Activated CD4-positive, CD25-positive, alpha-beta regulatory T cell treated with anti-CD3 and anti-CD28 coated beads, Interleukin-2, amount 50 U/mL, for 16 hours (primary cell): ENCODE measurements around the gene ACOXL.

ENCODE experiments used
- DNase-seq: peaks from one replicate; pipeline ENCODE4 v3.0.0-alpha.2; 2020; ENCODE audit warnings: low read depth, low spot score

ACOXL gene

DNA sequence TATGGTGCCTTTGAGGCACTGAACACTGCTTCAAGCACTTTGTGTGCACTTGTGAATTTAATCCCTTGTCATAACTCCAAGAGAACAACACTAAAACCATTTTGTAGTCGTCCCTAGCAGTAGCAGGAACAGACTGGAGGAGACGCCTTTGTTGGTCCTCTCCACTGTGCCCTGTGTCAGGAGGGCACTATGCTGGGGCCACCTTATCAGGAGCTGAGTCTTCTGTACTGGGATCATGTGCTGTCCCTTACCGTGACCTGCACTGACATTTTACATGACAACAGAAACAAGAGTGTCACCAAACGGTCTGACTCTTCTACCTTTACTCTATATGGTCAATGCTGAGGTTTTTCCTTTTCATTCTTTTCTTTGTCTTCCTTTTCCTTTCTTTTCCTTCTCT, 62.0 kb downstream of the ACOXL start:
- DNase-seq: no peak

DNA sequence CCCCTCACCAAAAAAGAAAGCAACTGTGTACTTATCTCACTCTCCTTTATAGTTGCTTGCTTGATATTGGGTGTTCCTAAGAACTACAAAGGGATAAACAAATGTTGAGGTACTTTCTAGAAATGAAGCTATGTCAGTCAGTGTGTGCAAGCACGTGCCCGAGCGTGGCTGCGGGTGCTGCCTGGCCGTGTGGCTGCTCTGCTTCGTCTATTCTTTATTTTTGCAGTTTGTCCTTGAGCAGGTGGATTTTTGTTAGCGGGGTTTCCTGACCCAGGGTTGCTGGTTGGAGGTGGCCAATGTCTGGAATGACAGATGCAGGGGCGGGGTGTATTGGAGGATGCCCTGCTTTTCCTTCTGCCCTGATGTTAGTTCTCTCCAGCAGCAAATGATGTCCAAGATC, 62.6 kb downstream of the ACOXL start:
- no peak for DNase-seq

DNA sequence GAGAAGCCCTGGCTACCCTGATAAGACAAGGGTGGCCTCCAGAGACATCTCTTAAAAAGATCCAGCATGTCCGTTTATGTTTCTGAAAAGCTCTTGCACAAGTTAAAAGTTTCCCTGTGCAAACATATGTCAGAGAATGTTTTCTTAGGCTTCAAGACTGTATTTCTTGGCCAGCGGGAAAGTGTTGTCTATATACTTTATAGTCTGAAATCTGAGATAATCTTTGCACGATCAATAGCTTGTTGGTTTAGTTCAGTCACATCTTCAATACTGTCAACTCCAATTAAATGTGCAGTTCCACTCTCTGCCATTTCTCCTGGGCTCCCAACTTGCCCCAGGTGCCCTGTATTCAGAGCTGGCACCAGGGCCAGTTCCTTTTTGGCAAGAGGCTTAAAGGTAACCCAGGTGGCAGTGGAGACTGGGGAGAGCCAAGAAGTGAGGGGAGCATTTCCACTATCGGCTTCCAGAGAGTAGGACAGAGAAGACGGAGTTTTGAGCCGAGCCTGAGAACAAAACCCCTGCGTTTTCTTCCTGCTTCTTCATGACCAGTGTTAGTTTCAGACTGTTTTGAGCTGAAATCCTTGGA, 64.4 kb downstream of the ACOXL start:
- DNase-seq: no peak

DNA sequence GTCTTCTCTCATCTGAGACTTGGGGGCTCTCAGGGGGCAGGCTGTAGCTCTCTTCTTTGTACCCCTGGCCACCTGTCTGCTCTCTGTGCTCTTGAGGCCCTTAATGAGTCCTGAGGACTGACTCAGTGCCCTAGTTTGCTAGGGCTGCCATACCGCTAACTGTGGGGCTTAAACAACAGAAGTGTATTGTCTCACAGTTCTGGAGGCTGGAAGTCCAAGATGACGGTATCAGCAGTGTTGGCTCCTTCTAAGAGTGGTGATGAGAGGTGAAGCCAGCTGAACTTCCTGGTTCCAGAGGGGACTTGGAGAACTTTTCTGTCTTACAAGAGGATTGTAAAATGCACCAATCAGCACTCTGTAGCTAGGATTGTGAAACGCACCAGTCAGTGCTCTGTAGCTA, 67.0 kb downstream of the ACOXL start:
- no peak for DNase-seq

DNA sequence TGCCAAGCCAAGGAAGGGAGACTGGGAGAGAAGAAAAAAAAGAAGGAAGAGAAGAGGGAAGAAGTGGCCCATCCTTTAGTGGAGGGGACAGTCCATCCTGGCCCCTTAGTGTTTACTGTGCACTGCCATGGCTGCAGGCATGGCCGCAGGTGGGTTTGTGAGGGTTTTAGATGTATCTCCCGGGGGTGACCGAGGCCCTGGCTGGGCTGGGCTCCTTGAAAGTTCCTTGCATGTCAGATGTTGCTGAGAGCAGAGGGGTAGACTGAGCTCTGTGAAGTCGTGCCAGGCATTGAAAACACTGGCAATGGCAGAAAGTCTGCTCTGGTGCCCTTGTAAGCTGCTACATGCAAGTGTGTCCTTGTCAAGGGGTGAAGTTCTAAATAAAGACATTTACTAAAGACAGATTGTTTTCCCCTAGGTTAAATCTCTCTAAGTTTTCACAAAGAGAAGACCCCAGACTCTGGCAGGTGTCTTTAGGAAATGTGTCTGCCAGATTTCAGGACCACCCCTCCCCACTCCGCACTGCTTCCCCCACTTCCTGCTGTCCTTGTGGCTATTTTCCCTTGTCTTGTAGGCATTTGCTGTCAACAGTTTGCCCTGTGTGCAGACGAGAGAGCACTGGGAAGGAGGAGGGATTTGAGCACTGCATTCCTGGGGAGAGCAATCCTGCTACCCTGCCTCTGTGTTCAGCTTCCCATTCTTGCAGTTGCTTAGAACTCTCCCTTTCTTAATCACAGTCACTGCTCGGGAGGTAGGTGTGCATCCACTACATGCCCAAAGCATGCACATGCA, 68.4 kb downstream of the ACOXL start:
- DNase-seq: no peak

DNA sequence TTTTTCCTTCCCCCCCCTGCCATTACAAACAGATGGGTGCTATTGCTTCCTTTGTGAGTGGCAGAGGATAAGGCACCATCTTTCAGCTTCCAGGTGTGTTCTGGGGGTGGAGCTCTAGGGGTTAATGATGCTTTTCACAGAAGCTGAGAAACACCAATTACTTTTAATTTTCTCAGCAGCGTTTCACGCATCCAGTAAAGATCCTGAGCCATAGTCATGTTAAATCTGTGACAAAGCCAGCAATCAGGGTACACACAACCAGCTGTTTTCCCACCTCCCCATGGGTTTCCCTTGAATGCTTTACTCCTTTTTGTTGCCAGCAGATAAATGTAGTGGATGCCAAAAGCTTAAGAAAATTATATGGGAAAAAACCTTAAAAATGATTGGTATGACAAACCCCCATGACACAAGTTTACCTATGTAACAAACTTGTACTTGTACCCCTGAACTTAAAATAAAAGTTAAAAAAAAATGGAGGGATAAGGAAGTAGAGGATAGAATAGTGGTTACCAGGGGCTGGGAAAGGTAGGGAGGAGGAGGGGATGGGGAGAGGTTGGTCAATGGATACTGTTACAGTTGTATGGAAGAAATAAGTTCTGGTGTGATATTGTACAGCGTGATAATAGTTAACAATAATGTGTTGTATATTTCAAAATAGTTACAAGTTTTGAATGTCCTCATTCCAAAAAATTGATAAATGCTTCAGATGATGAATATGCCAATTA, 70.0 kb downstream of the ACOXL start:
- DNase-seq: no peak

DNA sequence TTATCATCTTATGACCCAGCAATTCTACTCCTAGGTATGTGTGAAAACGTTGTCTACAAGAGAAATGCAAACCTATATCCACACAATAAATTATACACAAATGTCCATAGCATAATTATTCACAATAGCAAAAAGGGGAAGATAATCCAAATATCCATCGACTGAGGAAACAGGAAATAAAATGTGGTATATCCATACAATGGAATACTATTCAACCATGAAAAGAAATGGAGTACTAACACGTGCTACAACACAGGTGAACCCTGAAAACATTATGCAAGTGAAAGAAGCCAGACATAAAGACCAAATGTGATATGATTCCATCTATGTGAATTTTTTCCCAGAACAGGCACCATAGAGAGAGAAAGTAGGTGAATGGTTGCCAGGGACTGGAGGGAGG, 72.1 kb downstream of the ACOXL start:
- no peak for DNase-seq

DNA sequence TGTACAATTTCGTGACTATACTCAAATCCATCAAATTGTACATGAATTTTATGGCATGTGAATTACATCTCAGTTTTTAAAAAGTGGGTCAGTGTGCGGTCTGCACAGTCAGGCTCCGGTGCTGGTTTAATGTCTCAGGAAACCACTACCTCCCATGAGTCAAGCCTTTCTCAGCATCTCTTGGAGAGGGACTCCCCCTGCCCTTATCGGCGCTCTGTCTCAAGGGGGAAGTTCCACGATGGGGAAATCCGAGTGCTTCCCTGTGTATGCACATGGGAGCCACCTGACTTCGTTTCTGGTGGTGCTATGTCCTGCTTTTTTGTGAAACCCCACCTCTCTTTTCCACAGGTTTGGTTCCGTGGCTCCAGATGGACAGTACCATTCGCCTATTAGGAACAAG, 72.5 kb downstream of the ACOXL start:
- DNase-seq: peak; percentile 28

DNA sequence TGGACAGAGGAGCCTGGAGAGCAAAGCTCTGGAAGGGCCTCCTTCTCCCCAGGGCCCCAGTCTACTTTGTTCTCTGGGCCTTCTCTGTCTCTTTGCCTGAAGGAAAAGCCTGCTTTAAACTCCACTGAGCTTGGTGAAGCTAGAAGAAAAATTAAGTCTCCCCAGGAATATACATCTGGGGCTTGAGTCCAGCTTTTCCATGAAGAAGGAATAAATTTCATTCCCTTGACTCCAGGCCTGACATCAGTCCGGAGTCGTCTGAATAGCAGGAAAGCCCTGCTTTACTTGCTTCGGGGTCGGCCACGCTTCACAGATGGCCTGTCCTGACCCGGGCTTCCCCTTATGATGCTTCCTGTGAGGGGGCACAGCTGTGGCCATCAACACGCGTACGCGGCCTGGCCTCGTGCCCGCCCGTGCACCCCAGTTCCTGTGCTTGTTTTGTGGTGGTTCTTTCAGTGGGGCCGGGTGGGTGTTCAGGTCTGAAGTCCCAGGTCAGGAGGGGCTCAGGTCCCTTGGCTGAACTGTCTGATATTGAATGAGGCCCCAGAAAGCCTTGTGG, 73.6 kb downstream of the ACOXL start:
- DNase-seq: no peak

DNA sequence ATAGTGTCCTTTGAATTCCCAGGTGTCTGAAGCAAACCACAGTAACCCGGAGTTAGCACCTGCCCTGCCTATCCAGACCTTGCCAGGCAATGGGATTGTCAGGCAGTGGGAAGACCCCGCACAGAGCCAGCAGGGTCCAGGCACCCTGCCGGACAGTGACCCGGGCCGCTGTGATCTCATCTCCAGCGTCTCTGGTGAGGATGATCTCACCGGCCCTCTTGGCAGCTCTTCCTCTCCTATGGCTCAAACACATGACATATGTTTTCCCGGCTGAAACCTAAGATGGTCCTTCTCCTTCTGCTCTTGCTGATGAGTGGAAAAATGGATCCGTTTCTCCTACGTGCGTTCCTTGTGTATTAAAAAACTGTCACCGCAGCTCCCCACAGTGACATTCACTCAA, 75.1 kb downstream of the ACOXL start:
- no peak for DNase-seq

DNA sequence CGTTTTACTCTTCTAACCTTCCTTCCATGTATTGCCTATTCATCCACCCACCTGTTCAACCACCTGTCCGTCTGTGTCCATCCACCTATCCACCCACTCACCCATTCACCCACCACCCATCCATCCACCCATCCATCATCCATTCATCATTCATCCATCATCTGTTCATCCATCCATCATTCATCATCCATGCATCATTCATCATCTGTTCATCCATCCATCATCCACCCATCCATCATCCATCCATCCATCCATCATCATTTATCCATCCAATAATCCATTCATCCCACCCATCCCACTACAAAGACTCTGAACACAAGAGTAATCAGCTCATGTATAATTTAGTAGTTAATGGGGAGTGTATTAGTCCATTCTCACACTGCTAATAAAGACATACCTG, 78.0 kb downstream of the ACOXL start:
- no peak for DNase-seq

DNA sequence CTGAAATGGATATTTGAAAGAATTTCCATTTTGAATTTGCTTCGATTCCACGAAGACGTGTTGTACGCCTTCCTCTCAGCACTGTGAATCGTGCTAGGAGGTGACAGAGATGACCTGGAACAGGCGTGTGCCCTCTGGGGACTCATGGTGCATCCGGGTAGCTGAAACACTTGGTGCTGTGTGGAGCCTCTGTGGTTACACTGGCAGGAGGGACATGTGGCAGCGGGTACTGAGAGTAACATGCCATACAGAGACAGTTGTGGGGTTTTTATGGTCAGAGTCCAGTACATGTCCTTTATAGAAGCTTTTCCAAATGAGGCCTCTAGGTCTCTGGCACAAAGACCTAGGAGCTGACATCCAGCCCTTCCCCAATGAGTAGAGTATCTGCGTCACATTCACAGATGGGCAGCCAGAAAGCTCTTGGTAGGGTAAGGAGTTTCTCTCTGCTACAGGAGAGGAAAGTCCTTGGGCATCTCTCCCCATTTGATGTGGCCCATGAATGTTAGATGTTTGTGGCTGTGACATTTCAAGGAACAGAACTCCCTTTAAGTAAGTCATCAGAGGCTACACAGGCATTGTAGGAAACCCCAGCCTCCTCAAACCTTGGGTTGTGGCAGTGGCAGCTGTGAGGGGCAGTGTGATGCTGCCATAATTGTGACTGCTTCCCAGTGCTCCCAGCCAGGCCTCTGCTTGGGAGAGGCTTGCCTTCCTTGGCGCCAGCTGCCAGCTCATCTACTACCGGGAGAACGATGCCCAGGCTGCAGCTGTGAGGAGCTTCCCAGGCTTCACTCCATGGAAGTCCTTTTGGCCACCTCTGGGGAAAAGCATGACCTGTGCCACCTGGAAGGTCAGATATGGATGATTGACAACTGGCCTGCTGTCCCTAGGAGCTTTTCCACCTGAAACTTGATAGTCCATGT, 80.6 kb downstream of the ACOXL start:
- no peak for DNase-seq

DNA sequence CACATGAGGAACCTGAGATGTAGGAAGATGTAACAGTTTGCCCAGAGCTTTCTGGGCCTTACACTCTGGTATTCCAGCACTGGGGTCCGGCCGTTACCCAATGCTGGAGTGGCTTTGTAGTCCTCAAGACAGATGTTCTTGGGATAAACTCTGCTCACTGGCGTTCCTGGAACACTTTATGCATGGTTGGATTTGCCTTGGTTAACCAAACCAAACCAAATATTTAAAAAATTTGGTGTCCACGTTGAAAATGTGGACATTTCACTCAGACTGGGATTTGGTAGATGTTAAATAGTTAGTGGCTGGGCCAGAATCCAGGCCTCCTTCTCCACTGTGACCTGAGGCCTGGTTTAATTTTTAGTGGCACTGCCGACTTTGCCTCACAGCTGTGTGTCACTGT, 81.5 kb downstream of the ACOXL start:
- DNase-seq: no peak

DNA sequence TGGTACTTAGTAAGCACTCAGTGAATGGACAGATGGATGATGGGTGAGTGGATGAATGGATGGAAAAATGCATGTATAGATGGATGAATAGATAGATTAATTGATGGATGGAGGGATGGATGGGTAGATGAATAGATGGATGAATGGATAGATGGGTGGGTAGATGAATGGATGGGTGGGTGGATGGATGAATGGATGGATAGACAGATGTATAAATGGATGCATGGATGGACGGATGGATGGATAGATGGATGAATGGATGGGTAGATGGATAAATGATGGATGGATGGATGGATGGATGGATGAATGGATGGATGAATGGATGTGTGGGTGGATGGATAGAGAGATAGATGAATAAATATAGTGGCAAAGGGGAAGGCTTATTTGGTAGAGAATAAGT, 83.6 kb downstream of the ACOXL start:
- DNase-seq: no peak

DNA sequence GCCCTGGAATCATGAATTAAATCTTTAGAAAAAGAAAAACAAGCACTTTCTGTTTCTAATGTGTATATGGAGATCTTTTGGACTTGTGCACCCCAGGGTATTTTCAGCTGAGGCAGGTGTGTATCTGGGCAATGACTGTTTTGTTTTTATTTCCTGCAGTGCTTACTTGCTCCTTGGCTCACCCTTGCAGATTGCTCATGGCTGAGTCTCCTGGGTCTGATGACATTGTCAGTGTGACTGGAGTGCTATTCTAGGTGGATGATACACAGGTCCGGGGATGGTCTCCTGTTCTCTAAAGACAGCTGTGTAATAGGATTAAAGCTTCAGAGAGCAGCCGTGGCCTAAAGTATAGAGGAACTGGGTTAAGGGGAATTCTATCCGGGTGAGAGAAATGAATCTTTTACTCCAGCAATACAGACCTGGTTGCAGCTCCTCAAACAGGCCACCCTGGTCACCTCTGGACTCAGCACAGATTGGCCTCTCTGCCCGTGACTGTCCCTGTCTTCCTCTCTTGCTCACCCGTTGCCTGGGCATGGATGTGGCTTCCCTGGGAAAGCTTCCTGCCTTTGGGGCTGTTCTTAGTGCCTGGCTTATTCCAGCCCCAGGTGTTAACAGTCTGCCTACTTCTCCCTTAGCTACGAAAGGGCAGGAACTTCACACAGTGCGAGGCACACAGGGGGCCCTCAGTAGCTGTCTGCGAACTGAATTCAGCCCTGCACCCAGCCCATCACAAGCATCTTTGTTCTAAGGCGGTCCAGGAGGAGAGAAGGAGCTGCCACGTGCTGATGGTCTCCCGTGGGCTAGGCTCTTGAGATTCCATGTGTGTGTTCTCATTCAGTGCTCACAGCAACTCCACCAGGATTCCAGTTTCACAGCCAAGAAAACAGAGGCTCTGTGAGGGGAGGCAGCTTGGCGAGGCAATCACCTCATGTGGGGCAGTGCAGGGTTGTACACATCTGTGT, 84.3 kb downstream of the ACOXL start:
- DNase-seq: no peak

DNA sequence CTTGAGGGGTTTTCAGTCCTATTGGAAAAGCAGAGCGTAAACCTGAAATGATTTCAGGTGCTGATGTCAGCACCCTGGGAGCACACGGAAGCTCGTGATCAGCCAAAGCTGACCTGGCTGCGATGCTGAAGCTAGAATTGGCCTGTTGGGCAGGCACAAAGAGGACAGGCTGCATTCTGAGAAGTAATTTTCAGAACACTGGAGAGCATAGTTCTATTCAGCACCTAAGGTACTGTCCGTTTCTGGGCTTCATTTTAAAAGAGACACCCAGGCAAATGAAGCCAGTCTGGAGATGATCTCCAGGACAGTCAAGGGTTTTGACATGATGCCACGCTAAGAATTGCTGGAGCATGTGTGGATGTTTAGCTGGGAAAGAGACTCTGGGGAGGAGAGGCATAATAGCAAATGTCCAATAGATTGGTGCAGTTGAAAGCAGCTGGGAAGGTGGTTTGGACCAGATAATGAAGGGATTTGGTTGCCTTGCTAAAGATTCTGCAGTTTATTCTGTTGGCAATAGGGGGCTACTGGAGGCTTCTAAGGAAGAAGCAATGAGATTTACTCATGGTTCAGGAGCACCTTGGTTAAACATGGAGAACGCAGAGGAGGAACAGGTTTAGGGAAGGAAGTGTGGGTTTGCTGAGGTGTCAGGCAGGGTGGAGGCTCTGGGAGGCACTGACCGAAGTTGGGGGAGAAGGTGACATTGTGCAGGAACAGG, 86.6 kb downstream of the ACOXL start:
- DNase-seq: no peak

DNA sequence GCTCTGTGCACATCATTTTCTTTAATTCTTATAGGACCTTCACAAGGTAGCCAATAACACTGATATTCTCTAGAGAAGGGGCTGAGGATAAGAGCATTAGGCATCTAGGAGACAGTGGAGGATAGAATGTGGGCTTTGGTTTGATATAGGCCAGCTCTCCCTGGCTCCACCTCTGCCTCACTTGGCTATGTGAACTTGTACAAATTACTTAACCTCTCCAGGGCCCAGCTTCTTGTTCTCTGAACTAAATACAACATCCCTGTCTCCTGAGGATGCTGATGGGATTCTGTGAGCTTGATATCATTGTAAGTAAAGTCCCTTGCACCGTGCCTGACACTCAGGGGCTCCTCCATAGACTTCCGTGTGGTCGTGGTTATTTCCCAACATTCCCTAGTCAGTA, 87.3 kb downstream of the ACOXL start:
- DNase-seq: no peak

DNA sequence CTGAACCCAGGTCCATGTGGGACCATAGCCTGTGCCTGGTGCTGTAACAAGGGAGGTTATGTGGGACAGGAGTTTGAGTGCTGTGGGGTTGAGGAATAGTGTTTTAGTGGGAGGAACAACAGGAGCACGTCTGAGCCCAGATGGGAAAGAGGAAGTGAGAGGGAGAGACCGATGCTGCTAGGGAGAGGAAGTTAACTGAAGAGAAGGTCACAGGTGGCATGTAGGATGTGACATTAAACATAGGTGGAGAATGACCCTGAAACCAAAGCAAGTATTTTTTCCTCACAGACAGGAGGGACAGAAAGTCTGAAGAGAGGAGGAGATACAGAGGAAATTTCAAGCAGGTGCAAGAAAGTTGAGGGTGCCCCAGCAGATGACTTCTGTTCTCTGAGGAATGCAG, 87.8 kb downstream of the ACOXL start:
- no peak for DNase-seq

DNA sequence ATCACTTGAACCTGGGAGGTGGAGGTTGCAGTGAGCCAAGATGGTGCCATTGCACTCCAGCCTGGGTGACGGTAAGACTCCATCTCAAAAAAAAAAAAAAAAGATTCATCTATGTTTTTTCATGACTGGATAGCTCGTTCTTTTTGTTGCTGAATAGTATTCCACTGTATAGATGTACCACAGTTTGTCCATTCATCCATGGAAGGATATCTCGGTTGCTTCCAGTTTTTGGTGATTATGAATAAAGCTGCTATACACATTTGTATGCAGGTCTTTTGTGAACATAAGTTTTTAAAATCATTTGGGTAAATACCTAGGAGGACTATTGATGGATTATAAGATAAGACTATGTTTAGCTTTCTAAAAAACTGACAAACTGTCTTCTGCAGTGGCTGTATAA, 90.8 kb downstream of the ACOXL start:
- no peak for DNase-seq

DNA sequence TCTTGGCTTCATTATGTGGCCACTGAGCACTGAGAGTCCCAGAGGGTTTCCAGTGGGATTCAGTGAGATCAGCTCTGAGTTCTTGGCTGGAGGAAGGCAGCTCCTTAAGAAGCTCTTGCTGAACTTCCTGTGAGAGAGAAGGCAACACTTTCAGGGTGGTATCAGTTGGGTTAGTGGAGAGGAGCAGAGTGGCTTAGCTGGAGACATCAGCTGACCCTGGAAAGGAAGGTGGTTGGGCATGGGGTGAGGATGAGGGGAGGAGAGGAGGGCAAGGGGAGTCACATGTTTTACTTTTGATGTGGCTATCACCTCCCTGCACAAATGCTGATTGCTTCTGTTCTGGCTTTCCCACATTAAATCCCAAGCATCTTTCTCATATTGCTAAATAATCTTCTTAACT, 95.1 kb downstream of the ACOXL start:
- no peak for DNase-seq
